Measurements from ENCODE around the gene HTR5A. TPM values are rescaled to one million over a fixed set of nuclear protein-coding genes. Genes with fewer than 3 reads are reported as not detected.

The HTR5A gene
- total RNA-seq, 1 donor from 2014 or later = not detected

- no peaks in the 10 kb centered on the region for H3K27me3 ChIP-seq (ENCODE audit: control insufficient read depth, insufficient read depth, low read length)
- TF ChIP-seq, protein P1, sequence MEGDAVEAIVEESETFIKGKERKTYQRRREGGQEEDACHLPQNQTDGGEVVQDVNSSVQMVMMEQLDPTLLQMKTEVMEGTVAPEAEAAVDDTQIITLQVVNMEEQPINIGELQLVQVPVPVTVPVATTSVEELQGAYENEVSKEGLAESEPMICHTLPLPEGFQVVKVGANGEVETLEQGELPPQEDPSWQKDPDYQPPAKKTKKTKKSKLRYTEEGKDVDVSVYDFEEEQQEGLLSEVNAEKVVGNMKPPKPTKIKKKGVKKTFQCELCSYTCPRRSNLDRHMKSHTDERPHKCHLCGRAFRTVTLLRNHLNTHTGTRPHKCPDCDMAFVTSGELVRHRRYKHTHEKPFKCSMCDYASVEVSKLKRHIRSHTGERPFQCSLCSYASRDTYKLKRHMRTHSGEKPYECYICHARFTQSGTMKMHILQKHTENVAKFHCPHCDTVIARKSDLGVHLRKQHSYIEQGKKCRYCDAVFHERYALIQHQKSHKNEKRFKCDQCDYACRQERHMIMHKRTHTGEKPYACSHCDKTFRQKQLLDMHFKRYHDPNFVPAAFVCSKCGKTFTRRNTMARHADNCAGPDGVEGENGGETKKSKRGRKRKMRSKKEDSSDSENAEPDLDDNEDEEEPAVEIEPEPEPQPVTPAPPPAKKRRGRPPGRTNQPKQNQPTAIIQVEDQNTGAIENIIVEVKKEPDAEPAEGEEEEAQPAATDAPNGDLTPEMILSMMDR (IDR thresholded peaks at IDR 0.05; ENCODE audit: insufficient read depth, low read length, poor library complexity, severe bottlenecking) = no peak
- no peak for DNase-seq (ENCODE audit: low read depth)
These were observed 13.0 kb upstream of the HTR5A start for GRCh38 chr7:155057076-155057475.

GRCh38 chr7:155058896-155059295 is 11.2 kb upstream of the HTR5A start:
- TF ChIP-seq, protein P1 (IDR thresholded peaks at IDR 0.05; ENCODE audit: insufficient read depth, low read length, poor library complexity, severe bottlenecking) = no peak
- DNase-seq (ENCODE audit: low read depth) = no peak
- no peaks in the 10 kb centered on the region for H3K36me3 ChIP-seq (ENCODE audit: control insufficient read depth, insufficient read depth, low read length)
- no peak overlapping the region for H3K4me3 ChIP-seq (ENCODE audit: low read depth, low read length)
- H3K27me3 ChIP-seq (ENCODE audit: control insufficient read depth, insufficient read depth, low read length) = no peaks in the 10 kb centered on the region

More at GRCh38 chr7:155057076-155057475, 13.0 kb upstream of the HTR5A start:
- H3K36me3 ChIP-seq (ENCODE audit: control insufficient read depth, insufficient read depth, low read length) = no peaks in the 10 kb centered on the region
- no peak overlapping the region for H3K4me3 ChIP-seq (ENCODE audit: low read depth, low read length)

DNA sequence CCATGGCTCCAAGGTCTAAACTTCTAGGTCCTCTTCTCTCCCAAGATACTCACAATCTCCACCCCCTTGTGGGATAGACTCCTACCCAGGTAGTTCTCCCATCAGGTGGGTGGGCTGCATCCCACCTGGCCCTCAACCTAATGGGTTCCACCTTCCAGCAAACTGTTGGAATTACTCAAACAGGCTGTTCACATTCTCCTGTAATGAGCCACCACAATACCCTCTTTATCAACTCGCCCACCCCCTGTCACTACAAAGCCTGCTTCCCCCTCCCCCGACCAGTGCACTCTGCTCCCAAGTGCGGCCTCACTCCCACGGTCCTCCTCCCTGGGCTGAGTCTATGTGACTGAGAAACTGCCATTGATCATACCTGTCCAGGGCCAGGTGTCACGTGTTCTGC is 10.4 kb upstream of the HTR5A start:
- DNase-seq (ENCODE audit: low read depth) = no peak
- H3K4me3 ChIP-seq (ENCODE audit: low read depth, low read length) = no peak overlapping the region
- TF ChIP-seq, protein P1 (IDR thresholded peaks at IDR 0.05; ENCODE audit: insufficient read depth, low read length, poor library complexity, severe bottlenecking) = no peak
- H3K36me3 ChIP-seq (ENCODE audit: control insufficient read depth, insufficient read depth, low read length) = no peaks in the 10 kb centered on the region
- H3K27me3 ChIP-seq (ENCODE audit: control insufficient read depth, insufficient read depth, low read length) = no peaks in the 10 kb centered on the region

DNA sequence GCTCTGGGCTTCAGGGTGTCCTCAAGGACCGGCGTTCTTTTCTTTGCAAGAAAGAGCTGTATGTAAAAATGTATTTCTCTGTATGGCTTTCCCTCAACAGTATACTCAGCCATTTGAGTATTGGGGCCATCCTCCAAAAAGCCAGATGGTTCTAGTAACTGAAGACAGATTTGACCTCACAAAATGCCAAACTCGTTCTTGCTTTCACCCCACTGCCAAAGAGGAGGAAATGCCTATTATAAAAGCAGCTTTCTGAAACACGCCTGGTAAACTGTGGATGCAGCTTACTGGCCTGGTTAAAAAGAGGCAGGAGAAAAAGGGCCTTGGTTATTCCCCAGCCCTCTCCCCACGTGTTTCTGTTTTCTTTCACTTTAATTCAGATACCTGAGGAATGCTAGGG is 7.7 kb upstream of the HTR5A start:
- no peak for DNase-seq (ENCODE audit: low read depth)
- Histone ChIP-seq H3K36me3 (ENCODE audit: control insufficient read depth, insufficient read depth, low read length) (no peaks in the 10 kb centered on the region), H3K27me3 (ENCODE audit: control insufficient read depth, insufficient read depth, low read length) (no peaks in the 10 kb centered on the region), H3K4me3 (ENCODE audit: low read depth, low read length) (no peak overlapping the region)
- TF ChIP-seq, protein P1 (IDR thresholded peaks at IDR 0.05; ENCODE audit: insufficient read depth, low read length, poor library complexity, severe bottlenecking) = no peak

DNA sequence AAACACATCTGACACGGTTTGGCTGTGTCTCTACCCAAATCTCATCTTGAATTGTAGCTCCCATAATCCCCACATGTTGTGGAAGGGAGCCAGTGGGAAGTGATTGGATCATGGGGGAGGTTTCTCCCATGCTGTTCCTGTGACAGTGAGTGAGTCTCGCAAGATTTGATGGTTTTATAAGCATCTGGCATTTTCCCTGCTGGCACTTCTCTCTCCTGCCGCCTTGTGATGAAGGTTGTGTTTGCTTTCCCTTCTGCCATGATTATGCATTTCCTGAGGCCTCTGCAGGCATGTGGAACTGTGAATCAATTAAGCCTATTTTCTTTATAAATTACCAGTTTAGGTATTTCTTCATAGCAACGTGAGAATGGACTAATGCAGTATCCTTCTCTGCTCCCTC is 5.9 kb upstream of the HTR5A start:
- Histone ChIP-seq H3K4me3 (ENCODE audit: low read depth, low read length) (no peak overlapping the region), H3K36me3 (ENCODE audit: control insufficient read depth, insufficient read depth, low read length) (no peaks in the 10 kb centered on the region), H3K27me3 (ENCODE audit: control insufficient read depth, insufficient read depth, low read length) (no peaks in the 10 kb centered on the region)
- DNase-seq (ENCODE audit: low read depth) = no peak
- TF ChIP-seq, protein P1 (IDR thresholded peaks at IDR 0.05; ENCODE audit: insufficient read depth, low read length, poor library complexity, severe bottlenecking) = no peak

DNA sequence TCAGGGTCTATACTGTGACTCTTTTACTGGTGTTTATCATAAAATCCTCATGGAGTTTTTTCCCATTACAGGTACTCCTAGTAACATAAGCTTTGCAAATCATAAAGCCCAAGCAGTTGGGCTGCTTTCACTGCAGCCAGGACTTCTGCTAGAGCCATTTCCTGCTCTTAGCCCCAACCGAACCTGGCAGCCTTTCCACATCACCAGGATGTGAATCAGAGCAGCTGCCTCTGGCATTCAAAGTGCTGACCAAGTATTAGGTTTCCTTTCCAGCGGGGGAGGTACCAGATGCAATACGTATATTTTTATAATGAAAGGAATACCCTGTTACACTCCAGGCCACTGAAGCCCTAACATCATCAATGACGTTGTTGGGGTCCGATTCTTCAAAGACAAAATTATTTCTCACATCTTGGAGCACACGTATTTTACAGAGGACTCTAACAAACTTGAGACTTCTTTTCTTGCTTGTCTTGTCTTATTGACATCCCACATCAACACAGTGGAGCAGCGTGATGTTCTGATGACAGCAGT is 3.6 kb upstream of the HTR5A start:
- DNase-seq (ENCODE audit: low read depth) = no peak
- Histone ChIP-seq H3K27me3 (ENCODE audit: control insufficient read depth, insufficient read depth, low read length) (peaks cover 11% of the 10 kb centered on the region), H3K36me3 (ENCODE audit: control insufficient read depth, insufficient read depth, low read length) (no peaks in the 10 kb centered on the region), H3K4me3 (ENCODE audit: low read depth, low read length) (no peak overlapping the region)
- TF ChIP-seq, protein P1 (IDR thresholded peaks at IDR 0.05; ENCODE audit: insufficient read depth, low read length, poor library complexity, severe bottlenecking) = no peak

Measured in kidney epithelial cell (primary cell).